A549 (cell line): ENCODE measurements around the gene EME2. TPM values are rescaled to one million over a fixed set of nuclear protein-coding genes. Genes with fewer than 3 reads are reported as not detected.

Experiments
- ATAC-seq, 2 experiments: fragments of 200-7000 bp in 1 of 2; fragments of >200 bp in 1 of 2; cut with Nextera tagmentation in 1 of 2; cut with Tn5 transposase in 1 of 2; 3 replicates each; pipeline versions ENCODE4 v1.8.0 to v1.9.1; 2018 to 2020; ENCODE audit warnings: mild to moderate bottlenecking in 1 of 2, moderate library complexity in 1 of 2
- CTCF ChIA-PET: fragments of 300-600 bp; sonication (Branson Sonifier 250); formaldehyde crosslinking; extraction: SDS; loops from one replicate; lab custom pipeline; 2021; ENCODE audit warnings: antibody characterized with exemption, inconsistent platforms; lab: Yijun Ruan, JAX
- POLR2A ChIA-PET: fragments of 350-600 bp; formaldehyde crosslinking; extraction: SDS; loops from one replicate; lab custom pipeline; 2021; ENCODE audit warnings: antibody characterized with exemption, inconsistent platforms; lab: Yijun Ruan, JAX
- DNase-seq, 2 experiments: peaks; one replicate each; pipeline versions ENCODE4 v3.0.0 to v3.0.0-alpha.2; 2011 to 2016; ENCODE audit warnings: low read depth in 1 of 2, low spot score in 1 of 2
- FAIRE-seq: peaks from 2 replicates; lab custom pipeline; 2011; peaks lifted over from hg19 to GRCh38; lab: Jason Lieb, UNC
- H3K27ac ChIP-seq, 2 experiments: fragments of >200 bp; sonication (Bioruptor Twin); formaldehyde crosslinking; 3 replicates each; pipeline ENCODE4 v1.5.1; 2016 to 2017
- H3K4me1 ChIP-seq: fragments of >200 bp; sonication (Bioruptor Twin); formaldehyde crosslinking; 3 replicates; pipeline ENCODE4 v1.6.1; 2016
- H3K4me2 ChIP-seq: fragments of >200 bp; sonication (Bioruptor Twin); formaldehyde crosslinking; 3 replicates; pipeline ENCODE4 v1.6.1; 2016
- H3K4me3 ChIP-seq: fragments of >200 bp; sonication (Bioruptor Twin); formaldehyde crosslinking; 3 replicates; pipeline ENCODE4 v1.5.1; 2016
- H3K9me3 ChIP-seq: fragments of >200 bp; sonication (Bioruptor Twin); formaldehyde crosslinking; 3 replicates; pipeline ENCODE4 v1.6.1; 2016
- CBX8 ChIP-seq: fragments of 200-600 bp; sonication (generic); IDR thresholded peaks from 2 replicates; pipeline ENCODE4 v1.6.1; 2016
- CEBPB ChIP-seq, 2 experiments: fragments of >200 bp in 1 of 2; sonication (Bioruptor Twin) in 1 of 2; formaldehyde crosslinking in 1 of 2; IDR thresholded peaks; 2 replicates each; pipeline ENCODE4 v1.6.1; 2012 to 2016
- ESRRA ChIP-seq: fragments of 150-350 bp; IDR thresholded peaks from 2 replicates; pipeline ENCODE4 v1.6.1; 2014; ENCODE audit warnings: mild to moderate bottlenecking, low read length, borderline replicate concordance
- FOSB ChIP-seq: fragments of 250-450 bp; sonication (Bioruptor Pico); IDR thresholded peaks from 2 replicates; pipeline ENCODE4 v1.5.0; 2020; ENCODE audit warnings: mild to moderate bottlenecking, moderate library complexity
- FOSL2 ChIP-seq, 2 experiments: fragments of 450-650 bp in 1 of 2; fragments of >200 bp in 1 of 2; sonication (Bioruptor Twin) in 1 of 2; formaldehyde crosslinking; IDR thresholded peaks; 2 replicates each; pipeline versions ENCODE4 v1.5.0 to v1.6.1; 2016 to 2020; ENCODE audit warnings: mild to moderate bottlenecking in 1 of 2, moderate library complexity in 1 of 2
- FOXS1 ChIP-seq: fragments of 250-450 bp; sonication (Bioruptor Pico); IDR thresholded peaks from 2 replicates; pipeline ENCODE4 v1.5.0; 2020; ENCODE audit warnings: mild to moderate bottlenecking, moderate library complexity
- GATA3 ChIP-seq: IDR thresholded peaks from 2 replicates; pipeline ENCODE4 v1.6.1; 2012; ENCODE audit warnings: borderline replicate concordance
- JUN ChIP-seq, 2 experiments: fragments of >200 bp; sonication (Bioruptor Twin); formaldehyde crosslinking; IDR thresholded peaks; 2 replicates in 1 of 2; 3 replicates in 1 of 2; pipeline ENCODE4 v1.6.1; 2016 to 2017
- JUNB ChIP-seq: fragments of >200 bp; sonication (Bioruptor Twin); formaldehyde crosslinking; IDR thresholded peaks from 2 replicates; pipeline ENCODE4 v1.6.1; 2016
- KDM1A ChIP-seq: fragments of 200-600 bp; sonication (generic); IDR thresholded peaks from 2 replicates; pipeline ENCODE4 v1.6.1; 2016; ENCODE audit warnings: low read depth, mild to moderate bottlenecking
- MAFK ChIP-seq: fragments of 450-650 bp; IDR thresholded peaks from 2 replicates; pipeline ENCODE4 v1.6.1; 2014; ENCODE audit not compliant: partially characterized antibody
- MYC ChIP-seq: IDR thresholded peaks from 2 replicates; pipeline ENCODE4 v1.6.1; 2012; ENCODE audit warnings: mild to moderate bottlenecking, inconsistent platforms, low read length, improper control_type of control experiment, borderline replicate concordance
- NFE2L2 ChIP-seq: fragments of 150-350 bp; conservative IDR thresholded peaks from 2 replicates; pipeline ENCODE4 v1.6.1; 2014; ENCODE audit warnings: low read length
- NPAS2 ChIP-seq: fragments of 250-450 bp; sonication (Bioruptor Pico); IDR thresholded peaks from 2 replicates; pipeline ENCODE4 v1.8.0; 2022; ENCODE audit warnings: mild to moderate bottlenecking, moderate library complexity, borderline replicate concordance
- NR3C1 ChIP-seq: fragments of >200 bp; sonication (Bioruptor Twin); formaldehyde crosslinking; IDR thresholded peaks from 3 replicates; pipeline ENCODE4 v1.6.1; 2017
- POLR2A ChIP-seq: IDR thresholded peaks from 2 replicates; pipeline ENCODE4 v1.6.1; 2012; ENCODE audit warnings: mild to moderate bottlenecking, low read length
- RAD21 ChIP-seq, 2 experiments: fragments of >200 bp in 1 of 2; sonication (Bioruptor Twin) in 1 of 2; formaldehyde crosslinking in 1 of 2; IDR thresholded peaks in 1 of 2; conservative IDR thresholded peaks in 1 of 2; 2 replicates in 1 of 2; 3 replicates in 1 of 2; pipeline ENCODE4 v1.6.1; 2012 to 2018; ENCODE audit warnings: inconsistent platforms in 1 of 2
- RFX5 ChIP-seq: fragments of 450-650 bp; IDR thresholded peaks from 2 replicates; pipeline ENCODE4 v1.7.1; 2014; ENCODE audit warnings: antibody characterized with exemption, mild to moderate bottlenecking, moderate library complexity
- RNF2 ChIP-seq: fragments of 200-600 bp; sonication (generic); IDR thresholded peaks from 2 replicates; pipeline ENCODE4 v1.6.1; 2016; ENCODE audit warnings: low read depth, mild to moderate bottlenecking, antibody characterized with exemption, moderate library complexity, borderline replicate concordance
- SREBF2 ChIP-seq: fragments of 450-650 bp; IDR thresholded peaks from 2 replicates; pipeline ENCODE4 v1.6.1; 2014; ENCODE audit warnings: mild to moderate bottlenecking, moderate library complexity
- TP53 ChIP-seq: fragments of 250-450 bp; sonication (Bioruptor Pico); IDR thresholded peaks from 2 replicates; pipeline ENCODE4 v1.5.0; 2021; ENCODE audit warnings: mild to moderate bottlenecking, moderate library complexity
- ZFP36 ChIP-seq: fragments of 450-650 bp; IDR thresholded peaks from 2 replicates; pipeline ENCODE4 v1.6.1; 2014; ENCODE audit warnings: borderline replicate concordance; ENCODE audit not compliant: partially characterized antibody
- WGBS: methylation state at CpG from one replicate; pipeline ENCODE4 v1.1.6; 2017; ENCODE audit errors: missing lambda C conversion rate; 5-methylcytosine and 5-hydroxymethylcytosine counted together
- polyA plus RNA-seq, 4 experiments: library from polyadenylated mRNA; depleted of rRNA in 3 of 4; stranded (reverse); fragments of >200 nt; fragmentation: RNase III in 1 of 4; extraction: RNeasy Plus Mini Kit Qiagen cat#74134 plus additional on column Dnase treatment in 1 of 4; gene quantifications; 2 replicates in 3 of 4; 3 replicates in 1 of 4; pipeline ENCODE4 v1.2.3, GENCODE V29; 2011 to 2017
- TF ChIP-seq, protein P1 (sequence below): fragments of 200-600 bp; sonication (generic); IDR thresholded peaks from 2 replicates; pipeline ENCODE4 v1.6.1; 2016; ENCODE audit warnings: antibody characterized with exemption, mild to moderate bottlenecking, moderate library complexity
- TF ChIP-seq, protein P2 (sequence below): IDR thresholded peaks from 2 replicates; pipeline ENCODE4 v1.6.1; 2012
- TF ChIP-seq, protein P3 (sequence below): fragments of 450-650 bp; IDR thresholded peaks from 2 replicates; pipeline ENCODE4 v1.6.1; 2014; ENCODE audit warnings: antibody characterized with exemption

The EME2 gene
- polyA plus RNA-seq, 2 of the 4 experiments (the other 2 are of a cell fraction) = 2.9 to 16.5 TPM

DNA sequence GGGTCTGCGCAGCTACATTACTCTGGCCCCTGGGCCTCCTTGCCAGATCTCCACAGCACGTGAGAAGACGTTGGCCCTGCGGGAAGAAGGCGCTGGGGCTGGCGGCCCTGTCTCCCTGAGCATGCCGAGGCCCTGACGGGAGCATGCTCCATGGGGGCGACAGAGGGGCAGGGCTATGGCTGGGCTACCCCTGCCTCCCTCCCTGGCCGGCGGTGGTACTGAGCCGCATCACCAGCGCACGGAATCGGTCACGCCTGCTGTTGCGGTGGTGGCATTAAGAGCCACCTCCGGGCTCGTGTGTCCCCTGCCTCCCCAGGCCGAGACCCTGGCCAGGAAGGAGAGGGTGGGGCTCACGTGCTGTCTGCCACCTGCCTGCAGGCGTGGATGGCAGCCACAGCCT, 38.5 kb upstream of the EME2 start (continued):
- TF ChIP-seq, protein P1, sequence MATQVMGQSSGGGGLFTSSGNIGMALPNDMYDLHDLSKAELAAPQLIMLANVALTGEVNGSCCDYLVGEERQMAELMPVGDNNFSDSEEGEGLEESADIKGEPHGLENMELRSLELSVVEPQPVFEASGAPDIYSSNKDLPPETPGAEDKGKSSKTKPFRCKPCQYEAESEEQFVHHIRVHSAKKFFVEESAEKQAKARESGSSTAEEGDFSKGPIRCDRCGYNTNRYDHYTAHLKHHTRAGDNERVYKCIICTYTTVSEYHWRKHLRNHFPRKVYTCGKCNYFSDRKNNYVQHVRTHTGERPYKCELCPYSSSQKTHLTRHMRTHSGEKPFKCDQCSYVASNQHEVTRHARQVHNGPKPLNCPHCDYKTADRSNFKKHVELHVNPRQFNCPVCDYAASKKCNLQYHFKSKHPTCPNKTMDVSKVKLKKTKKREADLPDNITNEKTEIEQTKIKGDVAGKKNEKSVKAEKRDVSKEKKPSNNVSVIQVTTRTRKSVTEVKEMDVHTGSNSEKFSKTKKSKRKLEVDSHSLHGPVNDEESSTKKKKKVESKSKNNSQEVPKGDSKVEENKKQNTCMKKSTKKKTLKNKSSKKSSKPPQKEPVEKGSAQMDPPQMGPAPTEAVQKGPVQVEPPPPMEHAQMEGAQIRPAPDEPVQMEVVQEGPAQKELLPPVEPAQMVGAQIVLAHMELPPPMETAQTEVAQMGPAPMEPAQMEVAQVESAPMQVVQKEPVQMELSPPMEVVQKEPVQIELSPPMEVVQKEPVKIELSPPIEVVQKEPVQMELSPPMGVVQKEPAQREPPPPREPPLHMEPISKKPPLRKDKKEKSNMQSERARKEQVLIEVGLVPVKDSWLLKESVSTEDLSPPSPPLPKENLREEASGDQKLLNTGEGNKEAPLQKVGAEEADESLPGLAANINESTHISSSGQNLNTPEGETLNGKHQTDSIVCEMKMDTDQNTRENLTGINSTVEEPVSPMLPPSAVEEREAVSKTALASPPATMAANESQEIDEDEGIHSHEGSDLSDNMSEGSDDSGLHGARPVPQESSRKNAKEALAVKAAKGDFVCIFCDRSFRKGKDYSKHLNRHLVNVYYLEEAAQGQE = no peak
- TF ChIP-seq CBX8 = no peak
- no peak for TF ChIP-seq NPAS2 (CRISPR knock-in tag)
- TF ChIP-seq RFX5 = no peak
- TF ChIP-seq RAD21 (conservative IDR thresholded peaks at IDR 0.05 in 1 of 2, IDR thresholded peaks at IDR 0.05 in 1 of 2) = no peak

DNA sequence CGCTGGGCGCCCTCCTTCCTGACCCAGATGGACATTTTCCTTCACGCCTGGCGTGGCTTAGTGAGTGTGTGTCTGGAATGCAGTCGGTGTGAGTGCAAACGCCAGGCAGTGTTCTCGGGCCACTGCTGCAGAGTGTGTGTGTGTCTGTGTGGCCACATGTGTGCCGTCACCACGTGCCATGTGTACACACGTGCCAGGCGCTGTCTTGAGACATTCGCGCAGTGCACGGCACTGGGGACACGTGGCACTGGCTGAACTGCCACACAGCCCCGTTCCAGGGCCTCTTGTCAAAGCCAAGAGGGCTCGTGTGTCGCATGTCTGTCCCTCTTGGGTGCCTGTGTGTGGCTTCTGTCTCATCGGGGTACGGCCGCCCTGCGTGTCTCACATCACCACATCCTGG, 37.8 kb upstream of the EME2 start:
- no peaks in the 10 kb centered on the region for H3K4me1 ChIP-seq
- ChIA-PET POLR2A (no interaction called here), CTCF (no interaction called here)
- peaks cover 6% of the 10 kb centered on the region; the same call in 1 of the 3 replicates for H3K9me3 ChIP-seq
- no peak for FAIRE-seq
- DNase-seq = no peak
- H3K4me3 ChIP-seq = no peak overlapping the region
- ATAC-seq = no peak
- 97% methylated on average over 22 of the region's 22 CpGs for WGBS
- no peak overlapping the region for H3K27ac ChIP-seq
- no peak for TF ChIP-seq CEBPB (IDR thresholded peaks at IDR 0.05)
- TF ChIP-seq, protein P2, sequence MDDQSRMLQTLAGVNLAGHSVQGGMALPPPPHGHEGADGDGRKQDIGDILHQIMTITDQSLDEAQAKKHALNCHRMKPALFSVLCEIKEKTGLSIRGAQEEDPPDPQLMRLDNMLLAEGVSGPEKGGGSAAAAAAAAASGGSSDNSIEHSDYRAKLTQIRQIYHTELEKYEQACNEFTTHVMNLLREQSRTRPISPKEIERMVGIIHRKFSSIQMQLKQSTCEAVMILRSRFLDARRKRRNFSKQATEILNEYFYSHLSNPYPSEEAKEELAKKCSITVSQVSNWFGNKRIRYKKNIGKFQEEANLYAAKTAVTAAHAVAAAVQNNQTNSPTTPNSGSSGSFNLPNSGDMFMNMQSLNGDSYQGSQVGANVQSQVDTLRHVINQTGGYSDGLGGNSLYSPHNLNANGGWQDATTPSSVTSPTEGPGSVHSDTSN = no peak
- TF ChIP-seq POLR2A = no peak
- TF ChIP-seq ZFP36 = no peak
- no peak for TF ChIP-seq RNF2
- no peak for TF ChIP-seq JUNB
- no peak for TF ChIP-seq FOXS1 (CRISPR knock-in tag)
- H3K4me2 ChIP-seq = no peak overlapping the region

DNA sequence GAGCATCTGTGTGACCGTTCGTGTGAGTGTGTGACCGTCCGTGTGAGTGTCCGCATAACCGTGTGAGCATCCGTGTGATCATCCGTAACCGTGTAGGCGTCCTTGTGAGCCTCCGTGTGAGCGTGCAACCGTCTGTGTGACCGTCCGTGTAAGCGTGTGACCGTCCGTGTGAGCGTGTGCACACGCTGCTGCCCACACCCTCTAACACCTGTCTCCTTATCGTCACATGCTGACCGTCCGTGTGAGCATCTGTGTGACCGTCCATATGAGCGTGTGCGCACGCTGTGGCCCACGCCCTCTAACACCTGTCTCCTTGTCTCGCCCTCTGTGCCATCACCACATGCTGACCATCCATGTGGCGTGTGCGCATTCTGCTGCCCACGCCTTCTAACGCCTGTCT, 32.4 kb upstream of the EME2 start:
- no peak overlapping the region for H3K4me2 ChIP-seq
- 95% methylated on average over 33 of the region's 33 CpGs for WGBS
- peaks cover 2% of the 10 kb centered on the region; the same call in 1 of the 3 replicates for H3K9me3 ChIP-seq
- POLR2A ChIA-PET = no interaction called here
- CTCF ChIA-PET = interaction anchor here (0.6 kb wide), 2 partner anchors 176 to 342 kb away, joined by 3 read pairs; no protein-coding TSS in a partner anchor
- peaks cover under 1% of the 10 kb centered on the region; the same call in 2 of the 3 replicates for H3K4me1 ChIP-seq
- DNase-seq (no peak), FAIRE-seq (no peak), ATAC-seq (no peak)
- H3K27ac ChIP-seq = no peak overlapping the region
- H3K4me3 ChIP-seq = no peak overlapping the region
- TF ChIP-seq KDM1A (no peak), GATA3 (no peak), SREBF2 (no peak), ESRRA (no peak), POLR2A (no peak), ZFP36 (no peak), NPAS2 (CRISPR knock-in tag) (no peak), MYC (no peak), JUN (IDR thresholded peaks at IDR 0.05) (no peak), MAFK (no peak), FOSL2 (IDR thresholded peaks at IDR 0.05) (no peak), FOSL2 (CRISPR knock-in tag; IDR thresholded peaks at IDR 0.05) (no peak), JUNB (no peak), NR3C1 (no peak), CBX8 (no peak), TP53 (CRISPR knock-in tag) (no peak), FOSB (CRISPR knock-in tag) (no peak), NFE2L2 (no peak), RNF2 (no peak)
- TF ChIP-seq, protein P3, sequence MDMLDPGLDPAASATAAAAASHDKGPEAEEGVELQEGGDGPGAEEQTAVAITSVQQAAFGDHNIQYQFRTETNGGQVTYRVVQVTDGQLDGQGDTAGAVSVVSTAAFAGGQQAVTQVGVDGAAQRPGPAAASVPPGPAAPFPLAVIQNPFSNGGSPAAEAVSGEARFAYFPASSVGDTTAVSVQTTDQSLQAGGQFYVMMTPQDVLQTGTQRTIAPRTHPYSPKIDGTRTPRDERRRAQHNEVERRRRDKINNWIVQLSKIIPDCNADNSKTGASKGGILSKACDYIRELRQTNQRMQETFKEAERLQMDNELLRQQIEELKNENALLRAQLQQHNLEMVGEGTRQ = no peak
